B cell (primary cell): Measurements from ENCODE around the gene MBIP.

Experiments
- EZH2 ChIP-seq: IDR thresholded peaks from 2 replicates; pipeline ENCODE4 v1.6.1; 2012; ENCODE audit warnings: borderline replicate concordance, low read depth, mild to moderate bottlenecking, moderate library complexity, low read length; ENCODE audit not compliant: insufficient read depth, poor library complexity, severe bottlenecking
- TF ChIP-seq, protein P1 (sequence below): fragments of 200-600 bp; IDR thresholded peaks from one replicate; pipeline ENCODE4 v1.8.0; 2022; ENCODE audit warnings: antibody characterized with exemption, mild to moderate bottlenecking

- TF ChIP-seq, protein P1, sequence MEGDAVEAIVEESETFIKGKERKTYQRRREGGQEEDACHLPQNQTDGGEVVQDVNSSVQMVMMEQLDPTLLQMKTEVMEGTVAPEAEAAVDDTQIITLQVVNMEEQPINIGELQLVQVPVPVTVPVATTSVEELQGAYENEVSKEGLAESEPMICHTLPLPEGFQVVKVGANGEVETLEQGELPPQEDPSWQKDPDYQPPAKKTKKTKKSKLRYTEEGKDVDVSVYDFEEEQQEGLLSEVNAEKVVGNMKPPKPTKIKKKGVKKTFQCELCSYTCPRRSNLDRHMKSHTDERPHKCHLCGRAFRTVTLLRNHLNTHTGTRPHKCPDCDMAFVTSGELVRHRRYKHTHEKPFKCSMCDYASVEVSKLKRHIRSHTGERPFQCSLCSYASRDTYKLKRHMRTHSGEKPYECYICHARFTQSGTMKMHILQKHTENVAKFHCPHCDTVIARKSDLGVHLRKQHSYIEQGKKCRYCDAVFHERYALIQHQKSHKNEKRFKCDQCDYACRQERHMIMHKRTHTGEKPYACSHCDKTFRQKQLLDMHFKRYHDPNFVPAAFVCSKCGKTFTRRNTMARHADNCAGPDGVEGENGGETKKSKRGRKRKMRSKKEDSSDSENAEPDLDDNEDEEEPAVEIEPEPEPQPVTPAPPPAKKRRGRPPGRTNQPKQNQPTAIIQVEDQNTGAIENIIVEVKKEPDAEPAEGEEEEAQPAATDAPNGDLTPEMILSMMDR = no peak
- no peak for TF ChIP-seq EZH2
These were observed 42.2 kb upstream of the MBIP start for GRCh38 chr14:36362648-36363047.
